AG04449 (cell line): Measurements from ENCODE around the gene FN3KRP.
"Not testable (repeated sequence)": the region's sequence is repeated elsewhere in the genome, so short reads cannot be mapped to it uniquely, and the experiment has no call there.

Experiments used
- CTCF ChIA-PET: fragments of 350-600 bp; formaldehyde crosslinking; extraction: SDS; loops from one replicate; lab custom pipeline; 2021; ENCODE audit warnings: antibody characterized with exemption; lab: Yijun Ruan, JAX
- POLR2A ChIA-PET: fragments of 400-600, 350-600 bp; formaldehyde crosslinking; extraction: SDS; loops from one replicate; lab custom pipeline; 2020; ENCODE audit warnings: antibody characterized with exemption, inconsistent platforms; lab: Yijun Ruan, JAX
- DNase-seq: peaks from one replicate; pipeline ENCODE4 v3.0.0-alpha.2; 2010; ENCODE audit warnings: low read depth, low spot score
- H3K4me3 ChIP-seq: 2 replicates; pipeline ENCODE4 v1.5.1; 2011; ENCODE audit warnings: low read depth, mild to moderate bottlenecking, control low read depth, low read length
- TF ChIP-seq, protein P1 (sequence below): IDR thresholded peaks from one replicate; pipeline ENCODE4 v1.5.1; 2011; ENCODE audit warnings: mild to moderate bottlenecking, moderate library complexity, low read length, control low read depth, inconsistent platforms; ENCODE audit not compliant: insufficient read depth; ENCODE audit errors: missing control alignments

FN3KRP gene

GRCh38 chr17:82734987-82735866 lies 18.7 kb downstream of the FN3KRP start, which contains the start of gene FN3K:
Gene FN3K, plus strand, starts transcription at chr17:82735615. Its CDS starts 22 bp downstream, at chr17:82735637.
- DNase-seq = no peak
- CTCF ChIA-PET = no interaction called here

DNA sequence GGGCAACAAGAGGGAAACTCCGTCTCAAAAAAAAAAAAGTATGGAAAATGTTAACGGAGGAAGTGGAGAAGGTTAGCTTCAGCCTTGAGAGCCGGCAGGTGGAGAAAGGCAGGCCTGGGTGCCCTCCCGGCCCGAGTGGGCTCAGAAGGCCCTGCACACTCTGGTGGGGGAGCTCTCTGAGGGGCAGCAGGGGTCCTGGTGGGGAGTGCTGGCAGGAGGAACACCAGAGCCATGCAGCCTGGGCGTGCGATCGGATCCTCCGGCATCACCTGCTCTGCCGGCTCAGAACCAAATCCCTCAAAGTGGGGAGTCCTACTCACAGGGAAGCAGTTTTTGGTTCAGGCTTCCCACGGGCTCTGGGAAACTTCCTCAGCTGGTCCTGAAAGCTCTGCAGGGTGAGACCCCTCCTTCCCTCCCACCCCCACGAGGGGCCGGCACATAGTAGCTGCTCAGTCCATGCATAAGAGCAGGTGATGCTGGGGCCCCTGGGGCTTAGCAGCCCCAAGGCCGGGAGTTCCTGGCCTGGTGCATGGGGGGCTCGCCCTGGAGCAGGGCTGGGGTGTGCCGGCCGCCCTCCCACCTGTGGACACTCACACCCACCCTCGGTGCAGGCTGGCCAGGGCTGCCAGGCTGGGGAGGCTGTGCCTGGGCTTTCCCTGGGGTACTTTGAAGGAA lies 20.1 kb downstream of the FN3KRP start:
- DNase-seq = no peak
- no peak overlapping the region for H3K4me3 ChIP-seq
- TF ChIP-seq, protein P1, sequence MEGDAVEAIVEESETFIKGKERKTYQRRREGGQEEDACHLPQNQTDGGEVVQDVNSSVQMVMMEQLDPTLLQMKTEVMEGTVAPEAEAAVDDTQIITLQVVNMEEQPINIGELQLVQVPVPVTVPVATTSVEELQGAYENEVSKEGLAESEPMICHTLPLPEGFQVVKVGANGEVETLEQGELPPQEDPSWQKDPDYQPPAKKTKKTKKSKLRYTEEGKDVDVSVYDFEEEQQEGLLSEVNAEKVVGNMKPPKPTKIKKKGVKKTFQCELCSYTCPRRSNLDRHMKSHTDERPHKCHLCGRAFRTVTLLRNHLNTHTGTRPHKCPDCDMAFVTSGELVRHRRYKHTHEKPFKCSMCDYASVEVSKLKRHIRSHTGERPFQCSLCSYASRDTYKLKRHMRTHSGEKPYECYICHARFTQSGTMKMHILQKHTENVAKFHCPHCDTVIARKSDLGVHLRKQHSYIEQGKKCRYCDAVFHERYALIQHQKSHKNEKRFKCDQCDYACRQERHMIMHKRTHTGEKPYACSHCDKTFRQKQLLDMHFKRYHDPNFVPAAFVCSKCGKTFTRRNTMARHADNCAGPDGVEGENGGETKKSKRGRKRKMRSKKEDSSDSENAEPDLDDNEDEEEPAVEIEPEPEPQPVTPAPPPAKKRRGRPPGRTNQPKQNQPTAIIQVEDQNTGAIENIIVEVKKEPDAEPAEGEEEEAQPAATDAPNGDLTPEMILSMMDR = no peak
- CTCF ChIA-PET = no interaction called here
- POLR2A ChIA-PET = no interaction called here

More at GRCh38 chr17:82734987-82735866, 18.7 kb downstream of the FN3KRP start, which contains the start of gene FN3K:
- POLR2A ChIA-PET = interaction anchor here (0.7 kb wide), 1 partner anchor 272 kb away, joined by 3 read pairs; no protein-coding TSS in a partner anchor
- TF ChIP-seq, protein P1 = no peak
- H3K4me3 ChIP-seq = peak within 1 kb of the TSS; percentile 62

DNA sequence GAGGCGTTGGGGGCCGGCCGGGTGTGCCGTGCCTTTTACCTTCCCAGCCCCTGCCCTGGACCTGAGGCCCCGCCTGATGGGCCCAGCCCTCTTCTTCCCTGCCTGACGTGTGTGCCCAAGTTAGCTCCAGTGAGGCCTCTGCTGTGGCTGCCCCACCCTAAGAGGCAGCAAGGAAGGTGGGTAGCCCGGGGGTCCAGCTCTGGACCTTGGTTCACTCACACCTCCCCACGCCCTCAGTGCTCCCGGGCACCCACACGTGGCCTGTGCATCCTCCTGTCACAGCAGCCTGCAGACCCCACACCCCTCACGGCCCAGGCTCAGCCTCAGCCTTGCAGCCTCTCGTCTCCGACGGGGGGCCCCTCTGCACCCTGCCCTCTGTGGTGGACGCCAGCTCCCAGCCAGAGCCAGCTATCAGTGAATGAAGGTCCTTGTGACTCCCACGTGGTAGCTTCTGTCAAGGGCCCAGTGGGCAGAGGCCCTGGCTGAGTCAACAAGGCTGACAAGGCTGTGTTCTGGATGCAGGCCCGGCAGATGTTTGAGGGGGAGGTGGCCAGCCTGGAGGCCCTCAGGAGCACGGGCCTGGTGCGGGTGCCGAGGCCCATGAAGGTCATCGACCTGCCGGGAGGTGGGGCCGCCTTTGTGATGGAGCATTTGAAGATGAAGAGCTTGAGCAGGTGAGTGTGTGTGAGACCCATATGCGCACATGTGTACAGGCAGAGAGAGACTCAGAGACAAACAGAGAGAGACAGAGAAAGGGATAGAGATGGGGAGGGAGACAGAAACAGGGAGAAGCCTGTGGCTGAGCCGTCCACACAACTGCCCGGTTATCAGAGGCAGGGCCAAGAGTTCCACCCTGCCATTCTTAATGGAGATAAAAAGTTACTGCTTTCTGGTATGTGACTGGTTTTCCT lies 21.7 kb downstream of the FN3KRP start:
- POLR2A ChIA-PET = no interaction called here
- TF ChIP-seq, protein P1 = no peak
- CTCF ChIA-PET = interaction anchor here (0.8 kb wide), 1 partner anchor 37 kb away, joined by 3 read pairs; no protein-coding TSS in a partner anchor
- DNase-seq = no peak
- no peak overlapping the region for H3K4me3 ChIP-seq

- TF ChIP-seq, protein P1 = no peak
- no peak for DNase-seq
- no peak overlapping the region for H3K4me3 ChIP-seq
- CTCF ChIA-PET = no interaction called here
- POLR2A ChIA-PET = no interaction called here
Measured at GRCh38 chr17:82740906-82741759, 24.6 kb downstream of the FN3KRP start.

- H3K4me3 ChIP-seq = no peak overlapping the region
- TF ChIP-seq, protein P1 = no peak
- CTCF ChIA-PET = no interaction called here
- POLR2A ChIA-PET = no interaction called here
- DNase-seq = no peak
Measured at GRCh38 chr17:82743344-82744219, 27.1 kb downstream of the FN3KRP start.

GRCh38 chr17:82744736-82745135 lies 28.2 kb downstream of the FN3KRP start:
- H3K4me3 ChIP-seq, POLR2A ChIA-PET, DNase-seq, CTCF ChIA-PET: not testable (repeated sequence)
